Measurements from ENCODE around the gene NFYC. TPM values are rescaled to one million over a fixed set of nuclear protein-coding genes. Genes with fewer than 3 reads are reported as not detected.
A peak's percentile ranks its signal among the peaks of the same experiment; 100 is the strongest.

NFYC gene
- polyA plus RNA-seq (2012; ENCODE audit: insufficient read length, low read depth), result 75.7 TPM

GRCh38 chr1:40691538-40692428 is at the start of gene NFYC:
Gene NFYC (plus strand): TSS chr1:40691704. CDS start chr1:40738844, 47,140 bp downstream.
- TF ChIP-seq TAF1 (IDR thresholded peaks at IDR 0.05; ENCODE audit: borderline replicate concordance, insufficient read depth, low read length) (peak; percentile 24; the same call in 1 of the 2 replicates), REST (IDR thresholded peaks at IDR 0.05; ENCODE audit: insufficient read depth in 1 of 2, low read depth in 2 of 2, low read length in 2 of 2) (peak in 1 of 2 experiments; percentile 19; a peak in 1 of 4 replicates), FOXP2 (optimal IDR thresholded peaks at IDR 0.05; ENCODE audit: borderline replicate concordance, extremely low read depth, extremely low read length, insufficient read depth) (no peak), POLR2AphosphoS5 (IDR thresholded peaks at IDR 0.05; ENCODE audit: low read depth, low read length) (peak; percentile 73), SIN3A (IDR thresholded peaks at IDR 0.05; ENCODE audit: borderline replicate concordance, insufficient read depth, low read length) (peak; percentile 57; the same call in 1 of the 2 replicates)

GRCh38 chr1:40645118-40645680 is 46.3 kb upstream of the NFYC start:
- TF ChIP-seq POLR2AphosphoS5 (IDR thresholded peaks at IDR 0.05; ENCODE audit: low read depth, low read length), result no peak
- no peak for TF ChIP-seq TAF1 (IDR thresholded peaks at IDR 0.05; ENCODE audit: borderline replicate concordance, insufficient read depth, low read length)
- TF ChIP-seq REST (IDR thresholded peaks at IDR 0.05; ENCODE audit: insufficient read depth in 1 of 2, low read depth in 2 of 2, low read length in 2 of 2), result no peak
- TF ChIP-seq SIN3A (IDR thresholded peaks at IDR 0.05; ENCODE audit: borderline replicate concordance, insufficient read depth, low read length), result no peak
- no peak for TF ChIP-seq FOXP2 (optimal IDR thresholded peaks at IDR 0.05; ENCODE audit: borderline replicate concordance, extremely low read depth, extremely low read length, insufficient read depth)

- TF ChIP-seq FOXP2 (optimal IDR thresholded peaks at IDR 0.05; ENCODE audit: borderline replicate concordance, extremely low read depth, extremely low read length, insufficient read depth) (no peak), SIN3A (IDR thresholded peaks at IDR 0.05; ENCODE audit: borderline replicate concordance, insufficient read depth, low read length) (no peak), POLR2AphosphoS5 (IDR thresholded peaks at IDR 0.05; ENCODE audit: low read depth, low read length) (no peak), TAF1 (IDR thresholded peaks at IDR 0.05; ENCODE audit: borderline replicate concordance, insufficient read depth, low read length) (no peak), REST (IDR thresholded peaks at IDR 0.05; ENCODE audit: insufficient read depth in 1 of 2, low read depth in 2 of 2, low read length in 2 of 2) (no peak)
Observed at GRCh38 chr1:40646315-40646714, 45.2 kb upstream of the NFYC start.

DNA sequence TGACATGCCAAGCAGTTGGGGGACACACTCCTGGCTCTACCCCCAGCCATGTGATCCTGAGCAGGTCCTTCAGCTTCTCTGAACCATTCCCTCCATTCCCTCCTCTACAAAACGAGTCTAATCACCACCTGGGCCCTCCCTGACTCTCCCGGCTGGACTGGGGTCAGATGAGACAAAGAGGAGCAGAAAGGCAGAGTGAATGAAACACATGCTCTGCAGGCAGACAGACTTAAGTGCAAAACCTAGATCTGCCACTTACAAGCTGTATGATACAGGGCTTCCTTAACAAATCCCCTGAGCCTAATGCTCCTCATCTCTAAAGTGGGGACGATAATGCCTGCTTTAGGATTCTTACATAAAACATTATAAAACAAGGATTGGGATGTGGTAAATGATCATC is 43.3 kb upstream of the NFYC start:
- no peak for TF ChIP-seq TAF1 (IDR thresholded peaks at IDR 0.05; ENCODE audit: borderline replicate concordance, insufficient read depth, low read length)
- TF ChIP-seq REST (IDR thresholded peaks at IDR 0.05; ENCODE audit: insufficient read depth in 1 of 2, low read depth in 2 of 2, low read length in 2 of 2), result no peak
- TF ChIP-seq FOXP2 (optimal IDR thresholded peaks at IDR 0.05; ENCODE audit: borderline replicate concordance, extremely low read depth, extremely low read length, insufficient read depth), result no peak
- TF ChIP-seq SIN3A (IDR thresholded peaks at IDR 0.05; ENCODE audit: borderline replicate concordance, insufficient read depth, low read length), result no peak
- no peak for TF ChIP-seq POLR2AphosphoS5 (IDR thresholded peaks at IDR 0.05; ENCODE audit: low read depth, low read length)

All from PFSK-1 (cell line).